HG03469 (cell line): ENCODE measurements around the gene HPDL.
"Not testable (repeated sequence)": the region's sequence is repeated elsewhere in the genome, so short reads cannot be mapped to it uniquely, and the experiment has no call there.

ENCODE experiments used
- ATAC-seq: cut with Tn5 transposase; IDR thresholded peaks from one replicate; pipeline ENCODE4 v1.9.1; 2021; ENCODE audit warnings: mild to moderate bottlenecking, moderate library complexity, moderate number of reproducible peaks; ENCODE audit not compliant: unreplicated experiment

The HPDL gene

GRCh38 chr1:45348966-45349677 is 22.4 kb downstream of the HPDL start:
- ATAC-seq: no peak

GRCh38 chr1:45351508-45351907 is 24.8 kb downstream of the HPDL start:
- ATAC-seq: no peak

GRCh38 chr1:45353685-45354084 is 27.0 kb downstream of the HPDL start:
- no peak for ATAC-seq

GRCh38 chr1:45354838-45355237 is 28.1 kb downstream of the HPDL start:
- ATAC-seq: no peak

- ATAC-seq: no peak
Measured at GRCh38 chr1:45355683-45356082, 29.0 kb downstream of the HPDL start.

GRCh38 chr1:45356186-45356585 is 29.5 kb downstream of the HPDL start:
- ATAC-seq: no peak

GRCh38 chr1:45359882-45360513 is 33.3 kb downstream of the HPDL start:
- no peak for ATAC-seq

GRCh38 chr1:45360981-45361380 is 34.3 kb downstream of the HPDL start:
- ATAC-seq: not testable (repeated sequence)

- ATAC-seq: no peak
Measured at GRCh38 chr1:45364294-45364693, 37.6 kb downstream of the HPDL start.

GRCh38 chr1:45365051-45365450 is 38.4 kb downstream of the HPDL start:
- no peak for ATAC-seq

- ATAC-seq: no peak
Measured at GRCh38 chr1:45370575-45370974, 43.9 kb downstream of the HPDL start.

GRCh38 chr1:45373573-45373972 is 46.9 kb downstream of the HPDL start:
- ATAC-seq: no peak

GRCh38 chr1:45375104-45376090 is 48.7 kb downstream of the HPDL start:
- no peak for ATAC-seq

GRCh38 chr1:45378184-45378583 is 51.5 kb downstream of the HPDL start:
- ATAC-seq: no peak
